ENCODE data around the gene ACP4. TPM values are rescaled to one million over a fixed set of nuclear protein-coding genes. Genes with fewer than 3 reads are reported as not detected.
"Not testable (repeated sequence)": the region's sequence is repeated elsewhere in the genome, so short reads cannot be mapped to it uniquely, and the experiment has no call there.

ACP4 gene
- total RNA-seq, 2 donors from 2014 or later: not detected

DNA sequence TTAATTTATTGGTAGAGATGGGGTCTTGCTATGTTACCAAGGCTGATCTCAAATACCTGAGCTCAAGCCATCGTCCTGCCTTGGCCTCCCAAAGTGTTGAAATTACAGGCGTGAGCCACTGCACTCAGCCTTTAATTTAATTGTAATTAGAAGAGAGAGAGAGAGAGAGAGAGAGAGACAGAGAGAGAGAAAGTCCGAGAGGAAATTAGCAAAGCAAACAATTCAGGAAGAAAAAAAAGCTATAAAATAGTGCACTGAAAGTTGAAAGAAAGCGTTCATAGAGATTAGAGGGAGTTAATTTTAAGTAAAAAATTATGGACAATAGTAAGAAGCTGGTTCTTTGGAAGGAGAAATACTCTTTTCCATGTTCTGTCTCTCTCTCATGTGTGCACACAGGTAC is 13.0 kb upstream of the ACP4 start:
- no peak for DNase-seq (ENCODE audit: low spot score)
- TF ChIP-seq, protein P1, sequence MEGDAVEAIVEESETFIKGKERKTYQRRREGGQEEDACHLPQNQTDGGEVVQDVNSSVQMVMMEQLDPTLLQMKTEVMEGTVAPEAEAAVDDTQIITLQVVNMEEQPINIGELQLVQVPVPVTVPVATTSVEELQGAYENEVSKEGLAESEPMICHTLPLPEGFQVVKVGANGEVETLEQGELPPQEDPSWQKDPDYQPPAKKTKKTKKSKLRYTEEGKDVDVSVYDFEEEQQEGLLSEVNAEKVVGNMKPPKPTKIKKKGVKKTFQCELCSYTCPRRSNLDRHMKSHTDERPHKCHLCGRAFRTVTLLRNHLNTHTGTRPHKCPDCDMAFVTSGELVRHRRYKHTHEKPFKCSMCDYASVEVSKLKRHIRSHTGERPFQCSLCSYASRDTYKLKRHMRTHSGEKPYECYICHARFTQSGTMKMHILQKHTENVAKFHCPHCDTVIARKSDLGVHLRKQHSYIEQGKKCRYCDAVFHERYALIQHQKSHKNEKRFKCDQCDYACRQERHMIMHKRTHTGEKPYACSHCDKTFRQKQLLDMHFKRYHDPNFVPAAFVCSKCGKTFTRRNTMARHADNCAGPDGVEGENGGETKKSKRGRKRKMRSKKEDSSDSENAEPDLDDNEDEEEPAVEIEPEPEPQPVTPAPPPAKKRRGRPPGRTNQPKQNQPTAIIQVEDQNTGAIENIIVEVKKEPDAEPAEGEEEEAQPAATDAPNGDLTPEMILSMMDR (IDR thresholded peaks at IDR 0.05): no peak
- peaks cover 0 to 15% of the 10 kb centered on the region in 2 donors for H3K27me3 ChIP-seq
- H3K4me1 ChIP-seq: no peaks in the 10 kb centered on the region
- H3K4me3 ChIP-seq: no peak overlapping the region
- no peak overlapping the region for H3K27ac ChIP-seq
- no peaks in the 10 kb centered on the region for H3K36me3 ChIP-seq
- H3K9me3 ChIP-seq: peaks cover 0 to 21% of the 10 kb centered on the region in 2 donors

DNA sequence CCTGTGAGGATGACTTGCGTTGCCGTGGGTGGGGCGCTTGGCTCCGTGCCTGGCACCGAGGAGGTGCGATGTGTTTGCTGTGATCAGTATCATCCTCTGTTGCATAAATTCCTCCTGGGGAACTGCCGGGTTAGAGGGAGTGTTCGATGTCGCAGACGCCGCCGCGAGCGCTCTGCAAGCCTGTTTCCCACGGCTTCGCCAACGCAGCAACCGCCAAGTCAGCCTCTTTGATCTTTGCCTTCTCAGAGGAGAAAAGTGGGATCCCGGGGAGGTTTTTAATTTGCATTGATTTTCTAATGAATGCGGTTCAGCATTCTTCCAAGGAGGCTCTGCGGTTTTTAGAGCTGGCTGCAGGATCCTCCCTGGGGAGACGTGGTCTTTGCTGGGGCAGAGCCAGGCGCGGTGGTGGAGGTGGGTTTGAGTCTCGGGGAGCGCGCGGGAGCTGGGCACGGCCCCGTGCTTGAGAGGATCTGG is 12.3 kb upstream of the ACP4 start:
- H3K27ac ChIP-seq: no peak overlapping the region
- TF ChIP-seq, protein P1 (IDR thresholded peaks at IDR 0.05): no peak
- H3K36me3 ChIP-seq: no peaks in the 10 kb centered on the region
- DNase-seq (ENCODE audit: low spot score): no peak
- peaks cover 0 to 15% of the 10 kb centered on the region in 2 donors for H3K27me3 ChIP-seq
- no peaks in the 10 kb centered on the region for H3K4me1 ChIP-seq
- H3K4me3 ChIP-seq: no peak overlapping the region
- H3K9me3 ChIP-seq: peaks cover 0 to 16% of the 10 kb centered on the region in 2 donors

DNA sequence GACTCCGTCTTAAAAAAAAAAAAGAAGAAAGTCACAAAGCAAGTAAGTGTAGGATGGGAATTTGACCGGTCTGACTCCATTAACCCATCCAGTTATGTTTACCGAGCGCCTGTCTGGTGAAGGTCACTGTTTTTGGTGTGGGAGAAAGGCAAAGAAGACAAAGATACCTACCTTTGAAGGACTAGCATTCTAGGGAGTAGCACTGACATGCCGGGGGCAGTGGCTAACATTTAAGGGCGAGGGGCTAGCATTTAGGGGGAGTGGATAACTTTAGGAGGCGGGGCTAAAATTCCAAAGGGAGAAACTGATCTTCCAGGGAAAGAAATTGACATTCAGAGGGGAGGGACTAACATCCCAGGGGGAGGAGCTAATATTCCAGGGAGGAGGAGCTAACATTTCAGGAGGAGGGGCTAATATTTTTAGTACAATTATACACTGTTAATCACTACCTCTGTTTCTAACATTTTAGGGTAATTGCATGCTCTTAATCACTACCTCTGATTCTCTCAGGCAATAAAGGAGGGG is 11.2 kb upstream of the ACP4 start:
- Histone ChIP-seq H3K4me1 (no peaks in the 10 kb centered on the region), H3K4me3 (no peak overlapping the region), H3K9me3 (peaks cover 0 to 16% of the 10 kb centered on the region in 2 donors), H3K27ac (no peak overlapping the region), H3K36me3 (no peaks in the 10 kb centered on the region), H3K27me3 (peaks cover 0 to 15% of the 10 kb centered on the region in 2 donors)
- no peak for DNase-seq (ENCODE audit: low spot score)
- TF ChIP-seq, protein P1 (IDR thresholded peaks at IDR 0.05): no peak

DNA sequence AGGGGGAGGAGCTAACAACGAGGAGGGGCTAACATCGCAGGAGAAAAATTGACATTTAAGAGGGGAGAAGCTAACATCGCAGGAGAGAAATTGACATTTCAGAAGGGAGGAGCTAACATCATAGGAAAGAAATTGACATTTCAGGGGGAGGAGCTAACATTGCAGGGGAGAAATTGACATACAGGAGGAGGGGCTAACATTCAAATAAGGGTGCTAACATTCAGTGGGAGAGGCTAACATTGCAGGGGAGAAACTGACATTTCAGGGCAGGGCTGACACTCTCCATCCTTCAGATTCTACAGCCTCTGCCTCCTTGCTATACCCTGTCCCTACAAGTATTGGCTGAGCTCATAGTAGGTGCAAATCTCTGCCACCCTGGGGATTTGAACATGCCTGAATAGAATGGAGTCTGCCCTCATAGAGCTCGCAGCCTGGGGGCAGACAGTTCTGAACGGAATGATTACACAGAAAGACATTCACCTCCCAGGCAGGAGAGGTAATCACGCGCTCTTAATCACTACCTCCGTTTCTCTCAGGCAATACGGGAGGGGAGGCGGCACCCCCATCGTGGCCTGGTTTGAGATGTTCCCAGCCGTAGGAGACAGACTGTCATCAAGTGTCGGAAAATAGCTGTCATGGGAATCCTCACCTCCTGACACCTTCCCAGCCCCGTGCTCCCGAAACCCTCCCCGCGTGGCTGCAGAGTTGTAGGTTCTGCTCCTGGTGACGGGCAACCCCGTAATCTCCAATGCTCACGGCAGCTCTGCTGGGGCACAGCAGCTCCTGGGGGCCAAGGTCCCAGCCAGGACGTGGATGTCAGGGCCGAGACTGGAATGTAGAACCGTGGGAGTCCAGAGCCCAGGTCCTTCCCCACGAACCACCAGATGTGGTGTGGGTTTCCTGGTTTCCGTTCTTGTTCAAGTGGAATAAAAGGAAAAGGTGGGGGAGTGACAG is 10.4 kb upstream of the ACP4 start:
- Histone ChIP-seq H3K9me3 (peaks cover 0 to 16% of the 10 kb centered on the region in 2 donors), H3K4me1 (no peaks in the 10 kb centered on the region), H3K27ac (no peak overlapping the region), H3K4me3 (no peak overlapping the region), H3K36me3 (no peaks in the 10 kb centered on the region), H3K27me3 (peaks cover 0 to 15% of the 10 kb centered on the region in 2 donors)
- TF ChIP-seq, protein P1 (IDR thresholded peaks at IDR 0.05): no peak
- no peak for DNase-seq (ENCODE audit: low spot score)

DNA sequence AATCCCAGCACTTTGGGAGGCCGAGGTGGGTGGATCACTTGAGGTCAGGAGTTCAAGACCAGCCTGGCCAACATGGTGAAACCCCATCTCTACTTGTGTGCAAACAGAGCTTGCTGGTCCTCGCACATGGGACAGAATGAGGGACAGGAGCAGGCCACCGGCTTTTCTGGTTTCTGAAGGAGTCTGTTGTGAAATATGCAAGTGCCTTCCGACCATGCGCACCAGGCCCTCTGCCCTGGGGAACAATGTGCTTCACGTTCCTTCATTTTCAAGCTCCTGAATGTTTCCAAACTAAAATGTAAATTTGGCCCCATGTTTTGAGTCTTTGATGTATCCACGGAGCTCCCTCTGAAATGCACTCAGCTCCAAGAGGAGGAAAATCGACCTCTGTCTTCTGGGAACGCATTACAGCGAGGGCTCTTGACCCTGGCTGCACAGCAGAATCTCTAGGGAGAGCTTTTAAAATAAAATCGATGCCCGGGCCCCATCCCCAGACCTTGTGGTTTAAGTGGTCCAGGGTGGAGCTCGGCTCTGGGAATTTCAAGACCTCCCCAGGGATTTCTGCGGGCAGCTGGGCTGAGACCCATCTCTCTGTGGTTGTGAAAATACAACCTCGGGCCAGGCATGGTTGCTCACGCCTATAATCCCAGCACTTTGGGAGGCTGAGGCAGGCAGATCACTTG is 9.3 kb upstream of the ACP4 start:
- no peaks in the 10 kb centered on the region for H3K4me1 ChIP-seq
- peaks cover 0 to 16% of the 10 kb centered on the region in 2 donors for H3K9me3 ChIP-seq
- H3K27ac ChIP-seq: no peak overlapping the region
- no peaks in the 10 kb centered on the region for H3K36me3 ChIP-seq
- no peak for DNase-seq (ENCODE audit: low spot score)
- no peak overlapping the region for H3K4me3 ChIP-seq
- H3K27me3 ChIP-seq: peaks cover 0 to 15% of the 10 kb centered on the region in 2 donors
- TF ChIP-seq, protein P1 (IDR thresholded peaks at IDR 0.05): no peak

DNA sequence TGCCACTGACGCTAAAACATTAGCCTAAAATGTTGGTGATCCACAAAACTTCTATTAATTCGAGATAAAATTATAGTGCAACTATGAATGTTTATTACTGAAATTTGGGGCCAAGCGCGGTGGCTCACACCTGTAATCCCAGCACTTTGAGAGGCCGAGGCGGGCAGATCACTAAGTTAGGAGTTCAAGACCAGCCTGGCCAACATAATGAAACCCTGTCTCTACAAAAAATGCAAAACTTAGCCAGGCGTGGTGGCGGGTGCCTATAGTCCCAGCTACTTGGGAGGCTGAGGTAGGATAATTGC is 6.4 kb upstream of the ACP4 start:
- H3K36me3 ChIP-seq; H3K4me3 ChIP-seq; H3K27ac ChIP-seq; DNase-seq (ENCODE audit: low spot score); H3K4me1 ChIP-seq; H3K9me3 ChIP-seq; H3K27me3 ChIP-seq: not testable (repeated sequence)
